Karpas-422 (cell line): Measurements from ENCODE around the gene ZNF318. TPM values are rescaled to one million over a fixed set of nuclear protein-coding genes. Genes with fewer than 3 reads are reported as not detected.
"Not testable (repeated sequence)": the region's sequence is repeated elsewhere in the genome, so short reads cannot be mapped to it uniquely, and the experiment has no call there.

Experiments used
- DNase-seq: peaks from one replicate; pipeline ENCODE4 v3.0.0-alpha.2; 2015
- H2AFZ ChIP-seq: fragments of 200-600 bp; sonication (generic); 2 replicates; pipeline ENCODE4 v1.6.1; 2014; ENCODE audit warnings: antibody characterized with exemption, low read length, mixed read lengths
- H3K27ac ChIP-seq: fragments of 200-600 bp; sonication (generic); 2 replicates; pipeline ENCODE4 v1.5.1; 2014; ENCODE audit warnings: mild to moderate bottlenecking, low read length, moderate library complexity
- H3K27me3 ChIP-seq: fragments of 200-600 bp; sonication (generic); 2 replicates; pipeline ENCODE4 v1.6.1; 2014; ENCODE audit warnings: low read length, mixed read lengths
- H3K36me3 ChIP-seq: fragments of 200-600 bp; sonication (generic); 2 replicates; pipeline ENCODE4 v1.6.1; 2014; ENCODE audit warnings: low read length, mixed read lengths; ENCODE audit not compliant: insufficient read depth
- H3K4me1 ChIP-seq: fragments of 200-600 bp; sonication (generic); 2 replicates; pipeline ENCODE4 v1.6.1; 2014; ENCODE audit warnings: mild to moderate bottlenecking, low read length, mixed read lengths
- H3K4me2 ChIP-seq: fragments of 200-600 bp; sonication (generic); 2 replicates; pipeline ENCODE4 v1.6.1; 2014; ENCODE audit warnings: low read length, low read depth, mild to moderate bottlenecking; ENCODE audit not compliant: poor library complexity, severe bottlenecking
- H3K4me3 ChIP-seq: fragments of 200-600 bp; sonication (generic); 2 replicates; pipeline ENCODE4 v1.5.1; 2014; ENCODE audit warnings: mild to moderate bottlenecking, antibody characterized with exemption, low read length, mixed read lengths
- H3K79me2 ChIP-seq: fragments of 200-600 bp; sonication (generic); 2 replicates; pipeline ENCODE4 v1.6.1; 2014; ENCODE audit warnings: mild to moderate bottlenecking, low read length, mixed read lengths
- H3K9ac ChIP-seq: fragments of 200-600 bp; sonication (generic); 2 replicates; pipeline ENCODE4 v1.6.0; 2014; ENCODE audit warnings: low read length
- H3K9me2 ChIP-seq: fragments of 200-600 bp; sonication (generic), shearing (Covaris generic); replicated peaks from 2 replicates; pipeline ENCODE4 v1.6.0; 2014; ENCODE audit warnings: mild to moderate bottlenecking, low read length, moderate library complexity; ENCODE audit not compliant: insufficient read depth
- H3K9me3 ChIP-seq: fragments of 300-700, 200-600 bp; sonication (generic); 2 replicates; pipeline ENCODE4 v1.6.1; 2014; ENCODE audit warnings: low read length, mixed read lengths
- H4K20me1 ChIP-seq: fragments of 200-600 bp; sonication (generic); 2 replicates; pipeline ENCODE4 v1.6.1; 2014; ENCODE audit warnings: mild to moderate bottlenecking, antibody characterized with exemption, low read length, low read depth; ENCODE audit not compliant: insufficient read depth
- total RNA-seq: library from RNA; depleted of rRNA; stranded (reverse); fragments of >200 nt; shearing (Covaris generic); gene quantifications from 2 replicates; pipeline ENCODE4 v1.2.3, GENCODE V29; 2014; ENCODE audit warnings: low replicate concordance

The ZNF318 gene
- total RNA-seq, 1 experiment from 2014 or later: 61.8 TPM

DNA sequence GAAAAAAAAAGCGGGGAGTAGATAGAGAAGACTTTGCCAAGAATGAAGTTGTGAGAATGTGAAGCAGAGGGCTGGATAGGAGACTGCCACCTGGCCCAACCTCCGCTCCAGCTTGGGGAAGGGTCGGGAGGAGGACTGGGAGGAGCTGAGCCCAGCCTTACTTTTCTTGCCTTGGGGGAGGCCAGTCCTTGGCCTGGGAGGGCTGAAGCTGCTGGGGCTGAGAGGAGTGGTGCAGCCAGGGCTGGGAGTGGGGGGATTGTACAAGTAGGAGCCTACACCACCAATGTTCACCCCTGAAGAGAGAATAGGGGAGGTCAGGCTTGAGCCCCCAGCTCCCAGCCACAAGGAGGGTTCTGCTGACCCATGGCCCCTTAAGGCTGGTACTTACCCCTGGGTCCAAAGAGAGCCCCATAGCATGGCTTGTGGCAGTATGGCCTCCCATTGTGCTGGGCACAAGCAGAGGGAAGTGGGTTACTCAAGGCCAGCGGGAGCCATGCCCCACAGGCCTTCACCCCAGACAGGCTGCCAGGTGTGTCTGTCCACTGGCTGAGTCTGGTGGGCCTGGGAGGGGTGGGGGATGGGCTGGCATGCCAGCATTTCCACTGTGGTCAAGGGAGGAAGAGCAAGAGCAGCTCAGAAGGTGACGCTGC lies 61.9 kb downstream of the ZNF318 start:
- Histone ChIP-seq H3K9me3 (no peaks in the 10 kb centered on the region), H3K9me2 (no peaks in the 10 kb centered on the region), H3K36me3 (no peaks in the 10 kb centered on the region), H3K27me3 (no peaks in the 10 kb centered on the region), H3K4me1 (peaks cover 35% of the 10 kb centered on the region), H4K20me1 (0 out of 2 replicates have a peak, but pooled peaks cover 3% of the 10 kb centered on the region), H3K27ac (no peak overlapping the region), H3K4me3 (peak overlapping the region; percentile 72; the same call in 1 of the 2 replicates), H3K79me2 (no peaks in the 10 kb centered on the region), H3K4me2 (peak overlapping the region; percentile 83), H2AFZ (no peak overlapping the region), H3K9ac (peak overlapping the region; percentile 71)
- DNase-seq: peak; percentile 39

DNA sequence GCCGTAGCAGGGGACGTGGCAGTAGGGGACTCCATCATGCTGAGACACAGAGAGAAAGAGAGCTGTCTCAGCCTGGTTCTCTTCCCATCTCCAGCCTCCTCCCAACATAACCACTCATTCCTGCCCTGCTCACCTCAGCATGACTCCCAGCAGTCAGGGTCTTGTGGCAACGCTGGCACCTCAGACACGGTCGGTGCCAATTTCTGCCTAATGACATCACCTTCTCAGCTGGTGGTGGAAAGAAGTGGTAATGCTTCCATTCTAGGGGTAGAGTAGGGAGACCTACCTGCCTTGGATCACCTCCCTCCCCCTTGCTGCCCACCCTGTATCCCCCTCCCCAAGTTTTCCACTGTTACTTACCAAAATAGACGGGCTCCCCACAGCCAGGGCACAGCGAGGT lies 63.4 kb downstream of the ZNF318 start:
- Histone ChIP-seq H3K27me3 (no peaks in the 10 kb centered on the region), H3K36me3 (no peaks in the 10 kb centered on the region), H3K4me2 (no peak overlapping the region), H3K4me3 (no peak overlapping the region), H3K9me3 (no peaks in the 10 kb centered on the region), H3K27ac (no peak overlapping the region), H2AFZ (no peak overlapping the region), H3K79me2 (no peaks in the 10 kb centered on the region), H3K4me1 (peaks cover 30% of the 10 kb centered on the region), H3K9me2 (no peaks in the 10 kb centered on the region), H4K20me1 (0 out of 2 replicates have a peak, but pooled peaks cover 3% of the 10 kb centered on the region), H3K9ac (no peak overlapping the region)
- DNase-seq: peak; percentile 28

DNA sequence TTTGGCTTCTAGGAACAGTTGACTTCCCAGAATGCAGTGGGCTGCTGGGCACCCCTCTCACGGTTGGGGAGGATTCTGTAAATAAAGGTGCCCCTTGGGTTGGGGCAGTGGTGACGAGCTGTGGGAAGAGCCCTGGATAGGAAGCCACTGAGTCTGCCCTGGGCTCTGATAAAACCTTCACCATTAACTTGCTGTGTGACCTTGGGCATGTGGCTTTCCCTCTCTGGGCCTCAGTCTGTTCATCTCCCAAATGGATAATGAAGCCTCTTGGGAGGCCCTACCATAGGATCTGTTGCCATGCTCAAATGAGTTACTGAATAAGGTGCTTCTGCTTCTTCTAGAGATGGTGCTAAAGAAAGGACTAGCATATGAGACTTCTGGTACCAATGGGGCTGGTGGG lies 64.6 kb downstream of the ZNF318 start:
- 0 out of 2 replicates have a peak, but pooled peaks cover 3% of the 10 kb centered on the region for H4K20me1 ChIP-seq
- no peaks in the 10 kb centered on the region for H3K9me3 ChIP-seq
- no peaks in the 10 kb centered on the region for H3K9me2 ChIP-seq
- peaks cover 25% of the 10 kb centered on the region for H3K4me1 ChIP-seq
- no peaks in the 10 kb centered on the region for H3K79me2 ChIP-seq
- H3K27ac ChIP-seq: no peak overlapping the region
- no peak overlapping the region for H3K4me3 ChIP-seq
- DNase-seq: peak; percentile 29
- no peak overlapping the region for H3K4me2 ChIP-seq
- H2AFZ ChIP-seq: no peak overlapping the region
- H3K27me3 ChIP-seq: no peaks in the 10 kb centered on the region
- H3K9ac ChIP-seq: no peak overlapping the region
- no peaks in the 10 kb centered on the region for H3K36me3 ChIP-seq

- Histone ChIP-seq H3K36me3 (no peaks in the 10 kb centered on the region), H3K9me2 (no peaks in the 10 kb centered on the region), H4K20me1 (0 out of 2 replicates have a peak, but pooled peaks cover 3% of the 10 kb centered on the region), H3K9me3 (no peaks in the 10 kb centered on the region), H3K4me1 (peaks cover 26% of the 10 kb centered on the region), H3K27ac (no peak overlapping the region), H3K4me3 (no peak overlapping the region), H2AFZ (no peak overlapping the region), H3K79me2 (no peaks in the 10 kb centered on the region), H3K27me3 (no peaks in the 10 kb centered on the region), H3K9ac (no peak overlapping the region), H3K4me2 (no peak overlapping the region)
- no peak for DNase-seq
These were observed 65.1 kb downstream of the ZNF318 start for GRCh38 chr6:43304361-43304760.

DNA sequence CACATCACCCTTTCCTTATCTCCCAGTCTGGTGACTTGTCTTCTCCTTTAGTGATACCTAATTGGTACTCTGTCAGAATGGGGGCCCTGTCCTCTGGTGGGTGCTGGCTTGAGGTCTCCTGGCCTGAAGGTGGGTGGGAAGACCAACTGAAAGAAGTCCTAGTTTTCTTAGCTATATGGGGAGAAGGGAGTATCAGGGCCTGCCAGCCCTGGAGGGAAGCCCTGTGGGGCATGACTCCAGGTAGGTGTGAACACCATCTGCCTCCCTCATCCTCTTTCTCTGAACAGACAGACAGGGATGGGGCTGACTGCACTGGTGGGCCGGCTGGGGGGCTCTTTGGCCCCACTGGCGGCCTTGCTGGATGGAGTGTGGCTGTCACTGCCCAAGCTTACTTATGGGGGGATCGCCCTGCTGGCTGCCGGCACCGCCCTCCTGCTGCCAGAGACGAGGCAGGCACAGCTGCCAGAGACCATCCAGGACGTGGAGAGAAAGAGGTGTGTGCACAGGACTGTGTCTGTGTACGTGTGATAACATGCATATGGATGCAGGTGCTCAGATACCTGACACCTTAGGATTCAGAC lies 65.6 kb downstream of the ZNF318 start:
- Histone ChIP-seq H3K9ac (no peak overlapping the region), H3K9me3 (no peaks in the 10 kb centered on the region), H3K27ac (no peak overlapping the region), H3K4me2 (no peak overlapping the region), H3K79me2 (no peaks in the 10 kb centered on the region), H3K4me1 (peaks cover 21% of the 10 kb centered on the region), H3K27me3 (no peaks in the 10 kb centered on the region), H3K9me2 (no peaks in the 10 kb centered on the region), H3K4me3 (no peak overlapping the region), H2AFZ (no peak overlapping the region), H3K36me3 (no peaks in the 10 kb centered on the region), H4K20me1 (0 out of 2 replicates have a peak, but pooled peaks cover 3% of the 10 kb centered on the region)
- peak; percentile 36 for DNase-seq

GRCh38 chr6:43303006-43303405 lies 66.4 kb downstream of the ZNF318 start:
- H3K36me3 ChIP-seq, H3K9me2 ChIP-seq, H3K79me2 ChIP-seq, H3K4me3 ChIP-seq, H3K4me2 ChIP-seq, H3K9me3 ChIP-seq, H2AFZ ChIP-seq, H3K9ac ChIP-seq, H3K27ac ChIP-seq, H3K27me3 ChIP-seq, H4K20me1 ChIP-seq: not testable (repeated sequence)
- DNase-seq: peak; percentile 39
- H3K4me1 ChIP-seq: peaks cover 13% of the 10 kb centered on the region

GRCh38 chr6:43302126-43302525 lies 67.3 kb downstream of the ZNF318 start:
- no peaks in the 10 kb centered on the region for H3K79me2 ChIP-seq
- no peak overlapping the region for H3K9ac ChIP-seq
- H3K9me3 ChIP-seq: no peaks in the 10 kb centered on the region
- 0 out of 2 replicates have a peak, but pooled peaks cover 3% of the 10 kb centered on the region for H4K20me1 ChIP-seq
- no peaks in the 10 kb centered on the region for H3K36me3 ChIP-seq
- no peak for DNase-seq
- H3K27me3 ChIP-seq: no peaks in the 10 kb centered on the region
- H3K9me2 ChIP-seq: no peaks in the 10 kb centered on the region
- peaks cover 7% of the 10 kb centered on the region for H3K4me1 ChIP-seq
- H2AFZ ChIP-seq: no peak overlapping the region
- no peak overlapping the region for H3K4me3 ChIP-seq
- H3K27ac ChIP-seq: no peak overlapping the region
- no peak overlapping the region for H3K4me2 ChIP-seq

DNA sequence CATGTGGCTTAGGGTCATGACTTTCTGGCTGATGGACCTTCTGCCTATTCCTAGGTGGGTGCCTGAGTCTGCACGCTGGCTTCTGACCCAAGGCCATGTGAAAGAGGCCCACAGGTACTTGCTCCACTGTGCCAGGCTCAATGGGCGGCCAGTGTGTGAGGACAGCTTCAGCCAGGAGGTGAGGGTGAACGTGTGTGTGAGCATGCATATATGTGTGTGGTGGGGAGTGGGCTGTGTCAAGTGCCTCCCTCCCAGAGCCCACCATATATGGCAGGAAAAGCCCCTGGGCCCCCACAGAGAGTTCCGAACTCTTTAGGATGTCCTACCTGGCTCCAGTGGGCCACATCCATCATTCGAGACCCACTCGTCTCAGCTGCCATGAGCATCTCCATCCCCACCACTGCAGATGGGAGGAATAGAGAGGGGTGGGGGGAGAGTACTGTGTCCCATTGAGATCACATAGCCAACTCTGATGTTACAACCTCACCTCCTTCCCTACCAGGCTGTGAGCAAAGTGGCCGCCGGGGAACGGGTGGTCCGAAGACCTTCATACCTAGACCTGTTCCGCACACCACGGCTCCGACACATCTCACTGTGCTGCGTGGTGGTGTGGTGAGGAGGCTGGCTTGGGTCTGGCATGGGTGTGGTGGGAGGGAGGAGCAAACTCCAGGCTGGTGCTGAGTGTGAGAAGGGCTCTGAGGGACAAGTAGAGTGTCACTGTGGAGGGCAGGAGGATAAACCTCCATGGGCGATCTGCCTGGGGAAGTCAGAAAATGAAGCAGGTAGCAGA lies 68.2 kb downstream of the ZNF318 start:
- Histone ChIP-seq H3K4me3 (no peak overlapping the region), H3K9ac (no peak overlapping the region)

More for the DNA sequence above, 68.2 kb downstream of the ZNF318 start:
- Histone ChIP-seq H3K9me2 (no peaks in the 10 kb centered on the region), H3K79me2 (no peaks in the 10 kb centered on the region), H3K36me3 (no peaks in the 10 kb centered on the region), H3K9me3 (no peaks in the 10 kb centered on the region), H3K27ac (no peak overlapping the region), H4K20me1 (0 out of 2 replicates have a peak, but pooled peaks cover 3% of the 10 kb centered on the region), H3K27me3 (no peaks in the 10 kb centered on the region), H3K4me1 (peaks cover 7% of the 10 kb centered on the region), H2AFZ (no peak overlapping the region), H3K4me2 (no peak overlapping the region)
- DNase-seq: no peak
